ENCODE measurements around the gene CHN1.

DNA sequence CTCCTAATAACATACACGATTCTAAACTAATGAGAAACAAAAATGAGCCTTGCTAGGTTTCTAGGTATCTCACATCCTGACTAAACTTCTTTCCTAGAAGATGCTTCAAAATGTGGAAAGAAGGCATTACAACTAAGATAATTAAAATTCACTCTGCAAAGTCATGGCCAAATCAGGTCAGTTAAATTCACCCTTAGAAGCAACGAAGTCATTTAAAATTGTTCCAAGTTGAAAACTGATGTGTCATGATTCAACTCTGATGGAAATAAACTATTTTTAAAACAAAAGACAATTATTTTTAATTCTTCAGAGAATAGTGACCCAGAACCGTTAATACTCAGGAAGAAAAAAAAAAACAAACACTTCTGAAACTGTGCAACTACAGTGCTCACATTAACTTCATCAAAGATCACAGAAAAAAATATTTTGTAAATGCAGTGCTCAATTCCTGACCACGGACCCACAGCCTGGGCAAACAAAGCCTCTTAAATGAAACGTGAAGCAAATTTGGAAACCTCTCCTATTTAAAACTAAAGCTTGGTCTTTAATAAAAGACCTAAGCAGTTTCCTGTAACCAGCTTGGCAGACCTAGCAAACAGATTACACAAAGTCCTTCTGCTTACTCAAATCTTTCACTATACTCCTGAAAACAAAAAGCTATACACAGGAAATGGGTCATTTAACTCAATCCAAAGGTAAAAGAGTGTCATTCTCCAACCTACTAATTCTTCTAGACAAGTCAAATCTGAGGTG, 39.0 kb downstream of the CHN1 start:
- TF ChIP-seq POLR2AphosphoS5 (IDR thresholded peaks at IDR 0.05; ENCODE audit: low read depth, low read length) (no peak), POLR2A (IDR thresholded peaks at IDR 0.05; ENCODE audit: low read depth, low read length) (no peak), SPI1 (IDR thresholded peaks at IDR 0.05; ENCODE audit: low read depth, low read length) (no peak)

Data from GM12891 (cell line).